GM19395 (cell line): Measurements from ENCODE around the gene ZNF207.
"Not testable (repeated sequence)": the region's sequence is repeated elsewhere in the genome, so short reads cannot be mapped to it uniquely, and the experiment has no call there.

Experiments used
- ATAC-seq: cut with Tn5 transposase; IDR thresholded peaks from one replicate; pipeline ENCODE4 v1.9.1; 2021; ENCODE audit warnings: mild to moderate bottlenecking, moderate library complexity; ENCODE audit not compliant: unreplicated experiment

The ZNF207 gene

GRCh38 chr17:32385121-32385520 is 35.2 kb downstream of the ZNF207 start:
- no peak for ATAC-seq

- ATAC-seq, result no peak
Measured at GRCh38 chr17:32385971-32386370, 36.0 kb downstream of the ZNF207 start.

- ATAC-seq, result no peak
Measured at GRCh38 chr17:32386844-32387243, 36.9 kb downstream of the ZNF207 start.

- ATAC-seq, result not testable (repeated sequence)
Measured at GRCh38 chr17:32388128-32388527, 38.2 kb downstream of the ZNF207 start.

- ATAC-seq, result no peak
Measured at GRCh38 chr17:32388613-32389459, 38.9 kb downstream of the ZNF207 start.

GRCh38 chr17:32393904-32394303 is 43.9 kb downstream of the ZNF207 start:
- ATAC-seq, result no peak

GRCh38 chr17:32396343-32396742 is 46.4 kb downstream of the ZNF207 start:
- ATAC-seq, result no peak

- ATAC-seq, result no peak
Measured at GRCh38 chr17:32398946-32399345, 49.0 kb downstream of the ZNF207 start.

GRCh38 chr17:32410085-32410484 is 60.1 kb downstream of the ZNF207 start:
- not testable (repeated sequence) for ATAC-seq

- ATAC-seq, result no peak
Measured at GRCh38 chr17:32426894-32427293, 76.9 kb downstream of the ZNF207 start.

- ATAC-seq, result no peak
Measured at GRCh38 chr17:32429598-32429997, 79.6 kb downstream of the ZNF207 start.
